K562 (cell line): Measurements from ENCODE around the gene GAS2L1. TPM values are rescaled to one million over a fixed set of nuclear protein-coding genes. Genes with fewer than 3 reads are reported as not detected.

Experiments used
- CBFB ChIP-seq: sonication (generic); formaldehyde crosslinking; IDR thresholded peaks from 2 replicates; pipeline ENCODE4 v1.4.0; 2020; ENCODE audit warnings: mild to moderate bottlenecking, missing genetic modification reagents
- ELF1 ChIP-seq: fragments of 200-800 bp; sonication (Bioruptor generic); IDR thresholded peaks from 2 replicates; pipeline ENCODE4 v1.6.1; 2016; ENCODE audit warnings: missing genetic modification characterization, missing compliant biosample characterization
- ESRRA ChIP-seq: fragments of 450-650 bp; IDR thresholded peaks from 2 replicates; pipeline ENCODE4 v1.6.1; 2014; ENCODE audit warnings: low read depth, mild to moderate bottlenecking, moderate library complexity, borderline replicate concordance
- FOXP1 ChIP-seq: sonication (generic); formaldehyde crosslinking; IDR thresholded peaks from 2 replicates; pipeline ENCODE4 v1.8.0; 2022; ENCODE audit warnings: mild to moderate bottlenecking, missing genetic modification reagents
- GTF2E2 ChIP-seq: fragments of 200-800 bp; sonication (Bioruptor generic); IDR thresholded peaks from 2 replicates; pipeline ENCODE4 v1.6.1; 2016; ENCODE audit warnings: missing genetic modification characterization, missing compliant biosample characterization
- MYNN ChIP-seq, 2 experiments: sonication (generic); formaldehyde crosslinking in 1 of 2; IDR thresholded peaks; 2 replicates each; pipeline versions ENCODE4 v1.5.0 to v1.6.1; 2016 to 2020; ENCODE audit warnings: antibody characterized with exemption in 1 of 2, missing genetic modification reagents in 1 of 2
- NEUROD1 ChIP-seq: fragments of 150-350 bp; IDR thresholded peaks from 2 replicates; pipeline ENCODE4 v1.6.1; 2014; ENCODE audit warnings: borderline replicate concordance, low read length, low read depth; ENCODE audit not compliant: partially characterized antibody
- POLR2G ChIP-seq: fragments of 200-400 bp; formaldehyde crosslinking; IDR thresholded peaks from 2 replicates; pipeline ENCODE4 v1.6.1; 2017; ENCODE audit warnings: low read depth, mild to moderate bottlenecking, antibody characterized with exemption, low read length, moderate library complexity
- PRPF4 ChIP-seq: fragments of 200-400 bp; formaldehyde crosslinking; IDR thresholded peaks from one replicate; pipeline ENCODE4 v1.6.1; 2017; ENCODE audit warnings: low read length, low read depth, mild to moderate bottlenecking; ENCODE audit not compliant: insufficient read depth, poor library complexity, severe bottlenecking
- RCOR1 ChIP-seq, 2 experiments: IDR thresholded peaks; 2 replicates each; pipeline ENCODE4 v1.6.1; 2012; ENCODE audit warnings: low read depth in 2 of 2, low read length in 2 of 2, borderline replicate concordance in 1 of 2, improper control_type of control experiment in 1 of 2
- SMAD4 ChIP-seq: fragments of 250-450 bp; sonication (Bioruptor Pico); conservative IDR thresholded peaks from 2 replicates; pipeline ENCODE4 v1.8.0; 2021; ENCODE audit warnings: inconsistent platforms, mild to moderate bottlenecking, moderate library complexity
- TAF1 ChIP-seq: IDR thresholded peaks from 2 replicates; pipeline ENCODE4 v1.6.1; 2011; ENCODE audit warnings: mild to moderate bottlenecking, low read length, moderate library complexity; ENCODE audit not compliant: insufficient read depth, control insufficient read depth, severe bottlenecking; ENCODE audit errors: extremely low read depth
- TEAD1 ChIP-seq, 2 experiments: fragments of 450-650 bp in 1 of 2; sonication (generic) in 1 of 2; formaldehyde crosslinking; IDR thresholded peaks; 2 replicates each; pipeline versions ENCODE4 v1.4.0 to v1.8.0; 2020 to 2022; ENCODE audit warnings: mild to moderate bottlenecking in 2 of 2, missing genetic modification reagents in 1 of 2
- TGIF2 ChIP-seq: sonication (generic); formaldehyde crosslinking; IDR thresholded peaks from 2 replicates; pipeline ENCODE4 v1.8.1; 2022; ENCODE audit warnings: mild to moderate bottlenecking, missing genetic modification reagents, moderate library complexity
- TOE1 ChIP-seq, 2 experiments: fragments of 450-650 bp in 1 of 2; sonication (generic) in 1 of 2; formaldehyde crosslinking in 1 of 2; IDR thresholded peaks; 2 replicates each; pipeline versions ENCODE4 v1.7.1 to v1.8.0; 2016 to 2022; ENCODE audit warnings: borderline replicate concordance in 2 of 2, mild to moderate bottlenecking in 2 of 2, antibody characterized with exemption in 1 of 2, inconsistent platforms in 1 of 2, low read depth in 1 of 2, missing genetic modification reagents in 1 of 2, moderate library complexity in 1 of 2
- ZBTB7A ChIP-seq: IDR thresholded peaks from 2 replicates; pipeline ENCODE4 v1.6.1; 2011; ENCODE audit warnings: low read depth, mild to moderate bottlenecking, low read length, moderate library complexity, borderline replicate concordance; ENCODE audit not compliant: control insufficient read depth
- ZZZ3 ChIP-seq: fragments of 450-650 bp; IDR thresholded peaks from 2 replicates; pipeline ENCODE4 v1.6.1; 2016; ENCODE audit warnings: antibody characterized with exemption, mild to moderate bottlenecking, moderate library complexity
- polyA plus RNA-seq, 8 experiments: library from polyadenylated mRNA; depleted of rRNA in 4 of 8; stranded (reverse) in 5 of 8; unstranded in 3 of 8; fragments of >200 nt; fragmentation: Nextera tagmentation in 2 of 8; fragmentation: Illumina TruSeq in 1 of 8; extraction: Ambion mirVana in 2 of 8; extraction: Trizol in 1 of 8; gene quantifications; 2 replicates each; pipeline versions ENCODE4 v1.2.1 to v1.2.3, GENCODE V29; 2011 to 2014; ENCODE audit warnings: inconsistent platforms in 1 of 8, missing spikeins in 1 of 8
- total RNA-seq, 7 experiments: library from RNA; depleted of rRNA in 6 of 7; stranded (reverse); fragments of >200 nt in 6 of 7; fragmentation: Illumina TruSeq in 2 of 7; extraction: Trizol in 2 of 7; gene quantifications; 2 replicates each; pipeline versions ENCODE4 v1.2.1 to v1.2.3, GENCODE V29; 2011 to 2021; ENCODE audit warnings: low replicate concordance in 1 of 7

GAS2L1 gene
- total and polyA plus RNA-seq, 9 of the 15 experiments (the other 6 are each of a cell fraction or from before 2014, with no cell fraction given), result 0.56 to 19.7 (median 3.2) TPM

- TF ChIP-seq ESRRA (peak; percentile 94), ELF1 (tag) (0 out of 2 replicates have a peak, but pooled peaks have one; percentile 10), RCOR1 (IDR thresholded peaks at IDR 0.05; ENCODE audit: borderline replicate concordance in 1 of 2, low read depth in 2 of 2, low read length in 2 of 2) (0 out of 4 replicates have a peak, but pooled peaks of 1 of the 2 experiments have one; percentile 32), NEUROD1 (peak; percentile 13), GTF2E2 (no peak), PRPF4 (no peak), TAF1 (peak; percentile 7), POLR2G (peak; percentile 76), CBFB (no peak), TGIF2 (CRISPR knock-in tag) (no peak), TOE1 (IDR thresholded peaks at IDR 0.05; ENCODE audit: borderline replicate concordance) (0 out of 2 replicates have a peak, but pooled peaks have one; percentile 71), TOE1 (CRISPR knock-in tag; IDR thresholded peaks at IDR 0.05; ENCODE audit: borderline replicate concordance, low read depth) (no peak), ZBTB7A (peak; percentile 68; the same call in 1 of the 2 replicates), TEAD1 (CRISPR knock-in tag; IDR thresholded peaks at IDR 0.05) (peak in 1 of 2 experiments; percentile 94; a peak in 2 of 4 replicates), FOXP1 (CRISPR knock-in tag) (0 out of 2 replicates have a peak, but pooled peaks have one; percentile 17), MYNN (IDR thresholded peaks at IDR 0.05) (no peak), MYNN (CRISPR knock-in tag; IDR thresholded peaks at IDR 0.05) (no peak), ZZZ3 (no peak), SMAD4 (CRISPR knock-in tag) (0 out of 2 replicates have a peak, but pooled peaks have one; percentile 12)
- TF ChIP-seq, all 486 proteins: peak for 38
These were observed 565 bp downstream of the GAS2L1 start (continued) for GRCh38 chr22:29306835-29307595.
